SHP77 treated with DMSO at 0.1 percent for 48 hours (cell line): ENCODE measurements around the gene CACNA1B.
"Not testable (repeated sequence)": the region's sequence is repeated elsewhere in the genome, so short reads cannot be mapped to it uniquely, and the experiment has no call there.

Experiments used
- DNase-seq: peaks from one replicate; lab custom pipeline; 2025; lab: John Stamatoyannopoulos, UW

CACNA1B gene

DNA sequence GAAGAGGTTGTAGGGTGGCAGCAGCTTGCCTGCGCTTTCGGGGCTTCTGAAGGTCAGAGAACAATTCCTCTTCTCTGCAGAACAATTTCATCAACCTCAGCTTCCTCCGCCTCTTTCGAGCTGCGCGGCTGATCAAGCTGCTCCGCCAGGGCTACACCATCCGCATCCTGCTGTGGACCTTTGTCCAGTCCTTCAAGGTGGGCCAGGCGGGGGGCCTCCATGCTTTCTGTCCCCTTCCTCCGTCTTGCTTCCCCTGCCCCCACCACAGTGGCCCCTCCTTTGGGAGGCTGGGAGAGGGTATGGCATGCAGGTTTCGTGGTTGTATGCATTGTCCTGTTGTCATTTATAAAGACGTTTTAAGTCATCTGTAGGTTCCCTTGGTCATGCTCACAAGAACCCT lies 195.8 kb downstream of the CACNA1B start:
- DNase-seq: no peak

DNA sequence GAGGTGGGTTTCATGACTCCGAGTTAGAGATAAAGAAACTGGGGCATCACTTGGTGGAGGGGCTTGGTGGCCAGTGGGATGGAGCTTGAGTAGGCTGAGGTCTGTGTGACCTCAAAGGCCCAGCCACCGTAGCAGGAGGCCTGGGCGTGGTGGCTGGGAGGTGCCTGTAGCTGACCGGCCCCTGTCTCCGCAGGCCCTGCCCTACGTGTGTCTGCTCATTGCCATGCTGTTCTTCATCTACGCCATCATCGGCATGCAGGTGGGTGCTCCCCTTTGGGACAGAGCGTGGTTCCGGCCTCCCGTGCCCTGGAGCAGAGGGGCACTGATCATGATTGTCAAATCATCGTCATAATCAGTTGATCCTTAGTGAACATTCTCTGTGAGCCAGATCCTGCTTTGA lies 196.2 kb downstream of the CACNA1B start:
- DNase-seq: no peak

DNA sequence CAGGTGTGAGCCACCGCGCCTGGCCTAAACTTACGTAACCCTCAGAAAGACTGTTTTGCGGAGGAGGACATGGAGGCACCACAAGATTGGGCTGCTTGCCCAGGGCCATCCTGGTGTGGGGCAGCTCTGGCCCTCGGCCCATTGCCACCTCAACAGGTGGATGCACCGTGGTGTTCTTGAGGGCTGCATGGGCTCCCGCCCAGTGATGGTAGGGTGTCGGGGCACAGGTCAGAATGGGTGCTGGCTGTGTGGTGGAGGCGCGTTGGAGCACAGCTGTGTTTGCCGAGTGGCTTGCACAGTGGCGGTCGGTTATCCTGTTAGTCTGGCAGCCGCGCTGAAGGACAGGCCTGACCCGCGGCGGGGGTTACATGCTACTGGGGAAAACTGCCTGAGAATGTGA lies 196.9 kb downstream of the CACNA1B start:
- no peak for DNase-seq

DNA sequence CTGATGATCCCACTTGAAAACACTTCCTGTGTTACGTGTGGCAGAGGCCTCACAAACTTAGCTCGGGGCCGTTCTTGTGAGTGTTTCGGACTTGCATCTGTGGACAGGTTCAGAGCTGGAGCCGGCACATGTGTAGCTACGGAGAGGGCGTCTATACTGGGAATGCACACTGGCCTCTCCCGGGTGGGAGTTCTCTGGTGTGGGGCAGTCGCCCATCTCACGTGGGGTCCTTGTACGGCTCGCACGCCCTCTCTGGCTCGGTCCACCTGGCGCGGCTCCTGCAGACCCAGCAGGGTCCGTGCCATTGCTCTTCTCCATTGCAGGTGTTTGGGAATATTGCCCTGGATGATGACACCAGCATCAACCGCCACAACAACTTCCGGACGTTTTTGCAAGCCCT lies 197.9 kb downstream of the CACNA1B start:
- no peak for DNase-seq

DNA sequence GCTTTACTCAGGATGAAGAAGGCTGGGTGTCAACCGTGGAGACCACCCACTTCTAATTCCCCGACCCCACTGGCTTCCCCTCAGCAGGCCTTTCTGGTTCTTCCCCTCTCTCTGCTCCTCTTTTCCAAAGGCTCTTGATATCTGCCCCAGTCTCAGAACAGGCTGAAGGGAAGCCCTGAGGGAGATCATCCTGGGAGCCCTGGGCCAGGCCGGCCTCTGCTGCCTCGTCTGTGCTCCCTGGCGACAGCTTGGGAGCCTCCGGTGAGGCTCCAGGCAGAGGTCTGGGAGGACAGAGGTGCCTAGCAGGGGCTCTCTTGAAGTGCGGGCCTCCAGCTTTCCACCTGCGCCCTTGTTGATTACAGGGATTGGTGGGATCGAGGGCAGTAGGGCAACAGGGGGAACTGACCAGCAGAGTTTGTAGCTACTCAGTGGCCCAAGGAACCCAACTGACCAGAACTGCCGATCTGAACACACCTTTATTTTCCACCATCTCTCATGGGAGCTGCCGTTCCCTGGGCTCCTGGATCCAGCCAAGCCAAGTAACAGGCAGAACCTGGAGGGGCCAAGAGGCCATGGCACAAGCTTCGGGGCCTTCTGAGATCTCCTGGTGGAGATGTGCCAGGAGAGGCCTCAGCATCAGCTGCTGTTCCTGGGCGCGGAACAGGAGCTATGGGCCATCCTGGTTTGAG lies 198.5 kb downstream of the CACNA1B start:
- DNase-seq: no peak

DNA sequence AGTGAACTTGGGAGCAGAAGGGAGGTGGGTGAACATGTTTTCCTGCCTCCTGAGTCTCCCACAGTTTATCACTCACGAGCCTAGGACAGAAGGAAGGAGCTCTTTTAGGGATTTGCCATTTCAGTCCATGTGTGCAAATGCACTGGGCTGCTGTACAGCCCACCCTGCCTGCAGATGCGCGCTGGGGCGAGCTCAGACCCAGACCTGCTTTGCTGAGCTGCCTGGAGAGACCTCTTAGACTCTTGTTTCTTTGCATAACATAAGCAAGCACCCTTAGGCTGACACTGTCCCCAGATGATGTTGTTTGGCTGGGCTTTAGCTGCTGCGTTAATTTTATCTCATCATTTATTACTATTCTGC lies 199.0 kb downstream of the CACNA1B start:
- DNase-seq: no peak

DNA sequence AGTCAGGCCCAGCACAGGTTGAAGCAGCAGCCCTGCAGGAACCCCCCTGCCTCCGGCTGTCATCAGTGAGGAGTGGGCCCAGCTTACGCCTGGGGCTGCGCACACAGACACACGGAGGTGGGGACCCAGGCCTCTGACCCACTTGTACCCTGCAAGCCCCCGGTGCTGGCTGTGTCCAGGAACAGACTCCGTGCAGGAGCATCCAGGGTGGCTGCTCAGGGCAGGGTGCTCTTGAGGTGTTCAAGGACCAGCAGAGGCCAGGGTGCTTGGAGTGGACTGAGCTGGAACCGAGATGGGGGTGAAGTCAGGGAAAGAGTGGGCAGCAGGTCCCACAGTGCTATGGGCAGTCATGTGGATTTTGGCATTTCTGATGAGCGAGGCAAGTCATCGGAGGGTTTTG lies 199.5 kb downstream of the CACNA1B start:
- no peak for DNase-seq

DNA sequence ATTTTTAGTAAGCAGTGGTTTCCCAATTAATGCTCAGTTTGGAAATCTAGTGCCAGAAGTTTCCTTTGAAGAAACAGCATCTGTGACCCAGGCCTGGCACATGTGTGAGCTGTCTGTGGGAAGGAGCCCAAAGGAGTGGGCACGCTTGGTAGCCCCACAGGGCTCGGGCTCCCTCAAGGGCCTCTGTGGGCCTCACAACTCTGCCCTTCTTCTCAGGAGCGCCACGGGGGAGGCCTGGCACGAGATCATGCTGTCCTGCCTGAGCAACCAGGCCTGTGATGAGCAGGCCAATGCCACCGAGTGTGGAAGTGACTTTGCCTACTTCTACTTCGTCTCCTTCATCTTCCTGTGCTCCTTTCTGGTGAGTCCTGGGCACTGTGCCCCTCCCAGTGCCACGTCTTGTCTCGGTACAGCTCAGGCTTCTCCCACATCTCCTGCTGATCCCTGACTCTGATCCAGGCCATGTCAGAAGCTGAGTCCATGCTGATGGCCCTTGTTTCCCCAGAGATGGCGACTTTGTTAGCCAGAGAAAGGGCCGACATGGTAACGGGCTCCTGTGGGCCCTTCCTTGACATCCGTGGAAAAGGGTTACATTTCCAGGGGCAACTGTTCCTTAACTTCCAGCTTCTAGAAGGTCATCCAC lies 200.4 kb downstream of the CACNA1B start:
- DNase-seq: no peak

DNA sequence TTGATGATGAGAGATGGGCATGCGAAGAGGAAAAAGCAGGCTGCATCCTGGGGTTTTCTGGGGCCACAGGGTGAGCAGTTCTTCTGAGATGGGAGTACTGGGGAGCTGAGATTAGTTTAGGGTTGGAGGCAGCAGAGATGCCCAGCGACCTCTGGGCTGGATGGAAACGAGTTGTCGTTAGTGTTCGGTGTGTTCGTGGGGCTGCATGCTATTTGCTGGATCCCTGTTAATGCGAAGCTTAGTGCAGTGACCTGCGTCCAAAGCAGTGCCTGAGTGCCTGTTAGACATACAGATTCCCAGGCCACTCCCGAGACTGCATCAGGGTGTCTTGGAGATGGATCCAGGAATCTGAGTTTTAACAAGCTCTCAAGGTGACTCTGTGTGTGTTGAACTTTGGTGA lies 201.3 kb downstream of the CACNA1B start:
- no peak for DNase-seq

DNA sequence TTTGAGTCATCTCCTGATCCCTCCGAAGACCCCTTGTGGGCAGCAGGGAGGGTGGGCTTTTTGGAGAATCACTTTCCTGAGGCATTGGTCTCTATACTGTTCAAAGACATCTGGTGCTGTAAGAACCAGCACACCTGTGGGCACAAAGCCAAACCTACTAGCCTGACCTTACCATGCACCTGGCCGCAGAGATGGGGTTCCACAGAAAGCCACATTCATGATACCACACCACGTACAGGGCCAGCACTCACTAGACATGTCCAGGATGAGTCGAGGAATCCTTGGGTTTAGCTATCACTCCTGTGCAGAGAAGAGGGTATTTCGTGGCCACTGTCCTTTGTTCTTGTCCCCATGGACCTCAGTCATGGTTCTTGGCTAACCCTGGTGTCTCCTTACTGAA lies 203.4 kb downstream of the CACNA1B start:
- no peak for DNase-seq

DNA sequence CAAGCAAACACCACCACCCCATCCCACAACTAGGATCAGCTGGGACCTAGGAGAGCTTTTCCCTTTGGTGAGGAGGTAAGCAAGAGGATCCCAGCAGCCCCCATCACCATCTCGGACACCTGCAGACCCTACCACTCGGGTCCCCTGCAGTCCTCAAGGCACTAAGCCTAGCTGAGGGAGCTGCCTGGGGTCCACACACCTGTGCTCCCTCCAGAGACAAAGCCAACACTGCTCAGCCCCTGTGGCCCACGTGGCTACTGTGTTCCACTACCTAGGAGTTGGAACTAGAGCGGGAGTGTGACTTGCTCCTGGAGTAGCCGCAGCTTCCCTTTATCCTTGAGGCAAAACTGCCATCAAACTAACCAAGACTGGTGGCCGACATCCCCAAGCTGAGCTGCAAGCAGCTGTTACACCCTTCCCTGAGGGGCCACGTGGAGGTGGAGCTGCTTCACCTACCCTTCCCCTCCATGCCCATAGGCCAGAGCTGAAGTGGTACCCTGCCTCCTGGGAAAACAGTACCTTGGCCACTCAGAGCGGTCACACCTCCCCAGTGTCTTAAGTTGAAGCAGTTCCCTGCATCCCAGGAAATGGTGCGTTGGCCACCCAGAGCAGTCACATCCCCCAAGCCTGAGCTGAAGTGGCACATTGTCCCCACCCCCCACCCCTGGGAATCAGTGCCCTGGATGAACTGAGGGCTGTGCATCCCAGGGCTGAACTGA lies 205.5 kb downstream of the CACNA1B start:
- DNase-seq: no peak

DNA sequence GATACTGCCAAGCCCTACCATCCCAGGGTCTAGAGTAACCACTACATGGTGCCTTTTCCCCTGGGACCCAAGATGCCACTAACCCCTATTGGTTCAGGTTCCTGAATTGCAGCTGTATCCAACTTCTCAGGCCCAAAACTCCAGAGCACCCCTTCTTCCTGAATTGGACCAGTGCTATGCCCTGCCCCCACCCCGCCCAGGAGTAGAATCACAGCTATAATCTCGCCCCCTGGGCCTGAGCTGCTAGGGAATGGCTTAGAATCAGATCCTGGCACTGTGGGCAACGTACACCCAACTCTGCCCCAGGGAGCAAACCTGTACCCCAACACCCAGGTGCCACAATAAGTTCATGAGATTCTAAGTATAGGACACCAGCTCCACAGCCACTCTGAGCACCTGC lies 206.3 kb downstream of the CACNA1B start:
- DNase-seq: no peak

DNA sequence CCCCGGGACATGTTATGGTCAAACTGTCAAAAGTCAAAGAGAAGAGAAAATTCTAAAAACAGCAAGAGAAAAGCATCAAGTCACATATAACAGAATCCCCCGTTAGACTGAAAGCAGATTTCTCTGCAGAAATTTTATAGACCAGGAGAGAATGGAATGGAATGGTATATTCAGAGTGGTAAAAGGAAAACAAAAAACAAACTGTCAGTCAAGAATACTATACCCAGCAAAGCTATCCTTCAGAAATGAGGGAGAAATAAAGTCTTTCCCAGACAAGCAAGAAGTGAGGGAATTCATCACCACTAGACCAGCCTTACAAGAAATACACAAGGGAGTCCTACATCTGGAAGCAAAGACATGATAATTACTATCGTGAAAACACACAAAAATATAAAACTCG lies 208.0 kb downstream of the CACNA1B start:
- no peak for DNase-seq

DNA sequence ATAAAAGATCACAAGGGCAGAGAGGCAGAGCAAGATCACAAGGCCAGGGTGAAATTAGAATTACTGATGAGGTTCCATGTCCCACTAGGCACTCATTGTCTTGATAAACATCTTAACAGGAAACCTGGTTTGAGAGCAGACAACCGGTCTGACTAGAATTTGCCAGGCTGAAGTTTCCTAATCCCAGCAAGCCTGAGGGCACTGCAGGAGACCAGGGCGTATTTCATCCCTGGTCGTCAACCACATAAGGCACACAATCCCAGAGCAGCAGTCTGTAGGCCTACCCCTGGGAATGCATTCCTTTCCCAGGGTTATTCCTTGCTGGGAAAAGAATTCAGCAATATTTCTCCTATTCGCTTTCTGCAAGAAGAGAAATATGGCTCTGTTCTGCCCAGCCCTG lies 214.5 kb downstream of the CACNA1B start:
- not testable (repeated sequence) for DNase-seq

DNA sequence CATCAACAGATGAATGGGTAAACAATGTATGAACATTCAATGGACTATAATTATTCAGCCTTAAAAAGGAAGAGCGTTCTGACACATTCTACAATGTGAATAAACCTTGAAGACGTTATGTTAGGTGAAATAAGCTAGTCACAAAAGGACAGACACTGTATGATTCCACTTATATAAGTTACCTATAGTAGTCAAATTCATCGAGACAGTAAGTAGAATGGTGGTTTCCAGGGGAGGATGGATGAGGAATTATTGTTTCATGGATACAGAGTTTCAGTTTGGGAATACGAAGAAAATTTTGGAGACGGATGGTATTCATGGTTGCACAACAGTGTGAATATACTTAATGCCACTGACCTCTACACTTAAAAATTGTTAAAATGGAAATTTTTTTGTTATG lies 216.4 kb downstream of the CACNA1B start:
- DNase-seq: no peak

DNA sequence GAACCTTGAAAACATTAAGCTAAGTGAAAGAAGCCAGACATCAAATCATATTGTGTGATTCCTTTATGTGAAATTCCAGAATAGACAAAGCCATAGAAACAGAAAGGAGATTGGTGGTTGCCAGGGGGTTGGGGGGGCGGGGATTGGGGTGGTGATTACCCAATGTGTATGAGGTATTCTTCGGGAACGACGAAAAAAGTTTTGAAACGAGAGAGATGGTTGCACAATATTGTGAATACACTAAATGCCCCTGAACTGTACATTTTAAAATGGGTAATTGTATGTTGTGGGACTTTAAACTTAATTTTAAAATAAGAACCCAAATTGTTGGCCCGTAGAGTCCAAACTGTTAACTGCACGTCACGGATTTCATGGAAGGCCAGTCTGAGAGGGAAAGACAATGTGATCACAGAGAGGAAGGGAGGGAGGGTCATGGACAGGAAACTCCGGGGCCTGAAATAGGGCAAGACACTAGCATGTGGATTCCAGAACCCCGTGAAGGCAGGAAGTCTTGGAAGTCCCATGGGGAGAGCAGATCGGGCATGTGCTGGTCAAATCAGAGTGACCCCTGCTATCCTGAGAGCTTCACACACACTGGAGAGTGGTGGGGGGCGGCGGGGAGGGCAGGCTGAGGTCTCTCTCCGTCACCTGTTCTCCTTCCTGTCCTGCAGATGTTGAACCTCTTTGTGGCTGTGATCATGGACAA lies 218.4 kb downstream of the CACNA1B start:
- no peak for DNase-seq

DNA sequence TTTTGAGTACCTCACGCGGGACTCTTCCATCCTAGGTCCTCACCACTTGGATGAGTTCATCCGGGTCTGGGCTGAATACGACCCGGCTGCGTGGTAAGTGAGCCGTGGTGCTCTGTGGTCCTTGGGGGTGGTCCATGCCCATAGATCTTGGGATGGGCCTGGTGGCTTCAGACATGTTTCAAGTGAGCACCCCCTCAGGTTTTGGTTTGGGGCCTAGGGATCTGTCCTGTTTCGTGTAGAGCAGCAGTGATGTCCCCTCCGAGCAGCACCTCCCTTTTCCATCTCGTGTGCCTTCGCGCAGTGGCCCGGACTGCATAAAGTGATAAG lies 218.9 kb downstream of the CACNA1B start:
- DNase-seq: no peak

DNA sequence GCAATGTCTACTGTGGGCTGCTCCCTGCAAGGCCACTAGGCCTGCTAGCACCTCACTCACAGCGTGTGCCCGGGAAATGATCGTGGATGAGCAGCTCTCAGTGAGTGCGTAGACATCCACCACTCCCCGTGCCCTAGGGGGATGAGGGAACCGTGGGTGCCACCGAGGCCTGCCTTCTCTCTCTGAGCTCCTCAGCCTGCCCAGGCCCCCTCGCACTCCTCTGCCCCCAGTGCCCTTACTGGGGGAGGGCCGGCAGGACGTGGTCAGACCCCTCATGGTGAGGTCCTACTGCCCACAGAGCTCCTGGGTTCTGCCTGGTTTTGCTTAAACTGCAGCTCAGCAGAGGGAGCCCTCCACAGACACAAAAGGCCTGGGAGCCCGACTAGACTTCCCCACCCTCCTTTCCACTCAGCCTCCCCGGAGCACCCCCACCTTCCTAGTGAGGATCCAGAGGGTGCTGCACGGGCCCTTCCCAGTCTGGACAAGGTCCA lies 220.0 kb downstream of the CACNA1B start:
- no peak for DNase-seq

DNA sequence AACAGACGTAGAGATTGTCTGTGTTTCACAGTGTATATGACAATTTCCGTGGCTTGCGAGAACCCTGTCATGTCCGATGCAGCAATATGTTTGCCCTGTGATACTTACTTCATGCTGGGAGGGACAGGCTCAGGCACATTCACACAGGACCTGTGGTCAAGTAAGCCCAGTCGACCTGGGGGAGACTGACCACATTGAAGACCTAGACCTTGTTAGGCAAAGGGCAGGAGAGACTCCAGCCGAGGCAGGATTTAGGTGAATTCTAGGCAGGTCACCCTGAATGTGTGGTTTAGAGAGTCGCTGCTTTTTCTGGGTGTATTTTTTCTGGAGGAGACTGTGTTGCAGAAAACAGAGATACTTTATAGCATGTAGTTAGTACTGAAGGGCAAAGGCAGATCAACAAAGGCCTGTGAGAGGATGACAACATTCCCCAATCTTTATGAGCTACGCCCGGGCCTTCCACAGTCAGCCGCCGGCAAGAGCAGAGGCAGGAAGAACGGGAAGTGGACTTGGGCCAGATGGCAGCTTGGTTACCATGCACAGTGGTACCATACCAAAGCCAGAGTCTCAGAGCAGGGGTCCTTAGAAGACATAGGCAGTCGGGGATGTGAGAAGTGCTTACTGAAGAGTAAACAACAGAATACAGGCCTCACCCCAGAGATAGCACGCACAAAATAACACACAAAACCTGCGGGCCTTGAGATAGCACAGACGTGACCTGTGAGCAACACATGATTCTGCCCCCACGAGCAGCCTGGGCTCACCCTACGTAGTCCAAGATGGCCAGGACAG lies 220.7 kb downstream of the CACNA1B start:
- DNase-seq: no peak

DNA sequence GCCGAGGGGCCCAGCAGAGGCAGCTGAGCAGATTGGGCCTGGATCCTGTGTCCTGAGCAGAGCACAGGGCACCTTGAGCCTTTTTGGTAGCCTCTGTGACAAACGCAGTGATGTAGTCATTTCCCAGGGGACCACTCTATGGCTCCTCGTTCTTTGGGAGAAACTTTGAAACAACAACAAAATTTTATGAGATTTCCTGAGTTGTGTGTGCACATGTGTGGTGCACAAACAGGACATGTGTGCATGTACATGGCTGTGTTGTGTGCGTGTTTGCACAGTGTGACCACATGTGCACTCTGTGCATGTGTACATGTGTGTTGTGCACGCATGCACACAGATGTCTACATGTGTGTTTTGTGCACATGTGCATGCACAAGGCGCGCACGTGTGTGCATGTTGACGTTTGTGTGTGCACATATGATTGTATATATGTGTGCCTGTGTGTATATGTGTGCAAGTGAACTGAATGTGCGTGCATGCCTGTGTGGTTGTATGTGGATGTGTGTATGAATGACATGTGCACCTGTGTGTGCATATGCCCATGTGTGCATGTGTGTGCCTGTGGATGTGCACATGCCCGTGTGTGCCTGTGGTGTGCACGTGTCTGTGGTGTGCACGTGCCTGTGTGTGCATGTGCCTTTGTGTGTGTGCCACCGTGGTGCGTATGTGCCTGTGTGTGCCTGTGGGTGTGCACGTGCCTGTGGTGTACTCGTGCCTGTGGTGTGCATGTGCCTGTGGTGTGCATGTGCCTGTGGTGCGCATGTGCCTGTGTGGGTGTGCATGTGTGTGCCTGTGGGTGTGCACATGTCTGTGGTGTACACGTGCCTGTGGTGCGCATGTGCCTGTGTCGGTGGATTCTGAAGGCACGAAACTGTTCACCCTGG lies 221.6 kb downstream of the CACNA1B start:
- DNase-seq: no peak
